ENCODE measurements around the gene STX4. TPM values are rescaled to one million over a fixed set of nuclear protein-coding genes. Genes with fewer than 3 reads are reported as not detected.

The STX4 gene
- total RNA-seq, 1 donor from 2014 or later, result 79.1 TPM

DNA sequence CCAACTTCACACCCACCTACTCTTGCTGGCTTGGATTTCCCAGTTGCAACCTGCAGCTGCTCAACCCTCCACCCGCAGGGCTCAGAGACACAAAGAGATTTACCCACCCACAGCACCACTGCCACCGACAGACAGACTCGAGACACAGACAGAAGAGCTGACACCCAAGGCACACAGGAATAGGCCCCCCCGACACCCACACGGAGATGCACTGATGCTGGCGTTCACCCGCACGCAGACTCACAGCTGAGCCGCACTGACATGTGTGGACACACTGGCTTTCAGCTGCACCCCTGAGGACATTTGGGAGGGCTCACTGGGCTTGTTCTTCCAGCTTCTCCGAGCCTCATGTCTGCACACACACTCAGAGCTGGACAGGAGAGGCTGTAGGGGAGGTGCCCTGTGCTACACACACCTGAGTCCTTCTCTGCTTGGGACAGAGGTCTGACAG, 31.1 kb upstream of the STX4 start:
- TF ChIP-seq, protein P1, sequence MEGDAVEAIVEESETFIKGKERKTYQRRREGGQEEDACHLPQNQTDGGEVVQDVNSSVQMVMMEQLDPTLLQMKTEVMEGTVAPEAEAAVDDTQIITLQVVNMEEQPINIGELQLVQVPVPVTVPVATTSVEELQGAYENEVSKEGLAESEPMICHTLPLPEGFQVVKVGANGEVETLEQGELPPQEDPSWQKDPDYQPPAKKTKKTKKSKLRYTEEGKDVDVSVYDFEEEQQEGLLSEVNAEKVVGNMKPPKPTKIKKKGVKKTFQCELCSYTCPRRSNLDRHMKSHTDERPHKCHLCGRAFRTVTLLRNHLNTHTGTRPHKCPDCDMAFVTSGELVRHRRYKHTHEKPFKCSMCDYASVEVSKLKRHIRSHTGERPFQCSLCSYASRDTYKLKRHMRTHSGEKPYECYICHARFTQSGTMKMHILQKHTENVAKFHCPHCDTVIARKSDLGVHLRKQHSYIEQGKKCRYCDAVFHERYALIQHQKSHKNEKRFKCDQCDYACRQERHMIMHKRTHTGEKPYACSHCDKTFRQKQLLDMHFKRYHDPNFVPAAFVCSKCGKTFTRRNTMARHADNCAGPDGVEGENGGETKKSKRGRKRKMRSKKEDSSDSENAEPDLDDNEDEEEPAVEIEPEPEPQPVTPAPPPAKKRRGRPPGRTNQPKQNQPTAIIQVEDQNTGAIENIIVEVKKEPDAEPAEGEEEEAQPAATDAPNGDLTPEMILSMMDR (IDR thresholded peaks at IDR 0.05), result no peak
- Histone ChIP-seq H3K9me3 (no peaks in the 10 kb centered on the region), H3K36me3 (no peaks in the 10 kb centered on the region), H3K27ac (no peak overlapping the region), H3K4me3 (no peak overlapping the region), H3K4me1 (peaks cover 9 to 20% of the 10 kb centered on the region in 2 donors), H3K27me3 (no peaks in the 10 kb centered on the region)
- intact Hi-C loops (cut with DNase I), result no loop called here
- no peak for DNase-seq (ENCODE audit: low spot score in 2 of 2)

DNA sequence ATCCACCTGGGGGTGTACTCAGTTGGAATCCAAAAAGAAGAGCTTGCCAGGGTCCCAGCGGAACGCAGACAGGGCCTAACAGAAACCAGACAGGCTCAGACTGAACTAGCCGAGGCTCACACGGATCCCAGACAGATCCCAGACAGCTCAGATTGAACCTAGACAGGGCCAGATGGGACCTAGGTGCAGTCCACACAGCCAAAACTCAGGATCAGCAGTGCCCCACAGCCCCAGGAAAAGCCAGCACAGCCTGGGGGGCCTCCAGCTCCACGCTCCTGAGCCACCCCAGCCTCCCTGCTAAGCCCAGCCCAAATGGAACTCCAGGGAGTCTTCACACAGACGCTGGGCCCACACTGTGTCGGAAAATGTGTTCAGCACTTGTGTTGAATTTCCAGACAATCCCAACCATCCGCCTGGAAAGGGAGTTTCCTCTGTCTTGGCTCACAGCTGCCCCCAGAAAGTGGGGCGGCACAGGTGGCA, 30.5 kb upstream of the STX4 start:
- TF ChIP-seq, protein P1 (IDR thresholded peaks at IDR 0.05), result no peak
- Histone ChIP-seq H3K27me3 (no peaks in the 10 kb centered on the region), H3K9me3 (no peaks in the 10 kb centered on the region), H3K4me3 (no peak overlapping the region), H3K36me3 (no peaks in the 10 kb centered on the region), H3K4me1 (peaks cover 2 to 14% of the 10 kb centered on the region in 2 donors), H3K27ac (no peak overlapping the region)
- DNase-seq (ENCODE audit: low spot score in 2 of 2), result no peak
- intact Hi-C loops (cut with DNase I), result no loop called here

DNA sequence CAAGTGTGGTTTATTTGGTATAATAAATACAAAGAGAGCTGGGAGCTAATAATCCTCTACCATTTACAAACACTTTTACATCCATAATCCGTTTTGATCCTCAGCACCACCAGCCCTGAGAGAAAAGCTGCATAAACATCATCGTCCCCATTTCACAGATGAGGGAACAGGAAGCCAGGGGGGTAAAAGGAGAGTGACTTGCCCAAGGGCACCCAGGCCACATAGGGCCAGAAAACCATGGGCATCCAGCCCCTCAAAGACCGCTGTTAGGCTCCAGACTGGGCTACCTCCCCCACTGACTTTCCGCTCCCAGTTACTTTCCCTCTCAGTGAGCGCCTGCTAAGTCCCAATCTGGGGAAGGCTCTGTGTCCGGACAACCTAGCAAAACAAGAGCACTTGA, 29.6 kb upstream of the STX4 start:
- Histone ChIP-seq H3K4me3 (no peak overlapping the region), H3K4me1 (peaks cover 0 to 7% of the 10 kb centered on the region in 2 donors), H3K36me3 (no peaks in the 10 kb centered on the region), H3K27me3 (no peaks in the 10 kb centered on the region), H3K9me3 (no peaks in the 10 kb centered on the region), H3K27ac (no peak overlapping the region)
- intact Hi-C loops (cut with DNase I), result no loop called here
- no peak for DNase-seq (ENCODE audit: low spot score in 2 of 2)
- TF ChIP-seq, protein P1 (IDR thresholded peaks at IDR 0.05), result no peak

DNA sequence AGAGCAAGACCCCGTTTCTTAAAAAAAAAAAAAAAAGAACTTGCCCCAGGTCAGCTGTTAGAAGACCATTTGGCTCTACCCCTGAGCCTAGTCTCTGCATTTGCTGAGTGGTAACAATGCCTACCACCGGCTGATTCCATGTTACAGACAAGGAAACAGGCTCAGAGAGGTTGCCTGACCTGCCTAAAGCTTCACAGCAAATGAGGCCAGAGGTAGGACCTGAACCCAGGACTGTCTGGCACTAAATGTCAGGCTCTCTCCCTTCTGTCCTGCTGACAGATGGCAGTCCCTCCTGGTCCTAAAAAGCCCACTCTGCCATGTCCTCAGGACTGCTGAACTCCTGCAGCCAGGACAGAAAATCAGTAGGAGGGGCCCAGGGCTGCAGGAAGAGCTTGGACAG, 28.7 kb upstream of the STX4 start:
- intact Hi-C loops (cut with DNase I), result no loop called here
- Histone ChIP-seq H3K4me1 (peaks cover 0 to under 1% of the 10 kb centered on the region in 2 donors), H3K4me3 (no peak overlapping the region), H3K9me3 (no peaks in the 10 kb centered on the region), H3K36me3 (no peaks in the 10 kb centered on the region), H3K27me3 (no peaks in the 10 kb centered on the region), H3K27ac (no peak overlapping the region)
- TF ChIP-seq, protein P1 (IDR thresholded peaks at IDR 0.05), result no peak
- DNase-seq (ENCODE audit: low spot score in 2 of 2), result no peak

DNA sequence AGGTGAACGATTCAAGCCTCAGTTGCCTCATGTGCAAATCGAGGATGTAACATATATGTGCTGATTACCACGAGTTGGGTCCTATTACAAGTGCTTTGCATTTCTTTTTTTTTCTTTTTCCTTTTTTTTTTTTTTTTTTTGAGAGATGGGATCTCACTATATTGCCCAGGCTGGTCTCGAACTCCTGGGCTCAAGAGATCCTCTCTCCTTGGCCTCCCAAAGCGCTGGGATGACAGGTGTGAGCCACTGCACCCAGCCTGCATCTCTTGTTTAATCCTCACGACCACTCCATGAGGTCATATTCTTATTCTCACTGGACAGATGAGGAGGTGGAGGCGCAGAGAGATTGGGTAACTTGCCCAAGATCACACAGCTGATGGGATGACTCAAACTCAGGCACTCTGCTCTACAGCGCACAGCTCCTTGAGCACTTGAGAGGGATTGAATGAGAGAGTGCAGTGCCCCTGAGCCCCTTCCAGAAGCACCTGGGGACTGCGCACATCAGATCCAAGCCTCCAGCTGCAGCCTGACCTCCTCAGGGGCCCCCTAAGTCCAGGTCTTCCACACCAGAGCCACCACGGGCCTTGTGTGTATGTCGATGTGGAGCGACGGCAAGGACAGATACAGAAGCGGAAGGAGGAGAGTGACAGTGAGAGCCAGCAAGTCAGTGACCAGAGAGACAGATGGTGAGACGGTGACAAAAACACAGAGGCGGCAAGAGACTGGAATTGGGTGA, 27.8 kb upstream of the STX4 start:
- intact Hi-C loops (cut with DNase I), result no loop called here

More for the DNA sequence above, 27.8 kb upstream of the STX4 start:
- Histone ChIP-seq H3K36me3 (no peaks in the 10 kb centered on the region), H3K4me1 (no peaks in the 10 kb centered on the region), H3K9me3 (no peaks in the 10 kb centered on the region), H3K27me3 (peaks cover 5% of the 10 kb centered on the region), H3K4me3 (no peak overlapping the region), H3K27ac (no peak overlapping the region)
- TF ChIP-seq, protein P1 (IDR thresholded peaks at IDR 0.05), result no peak
- no peak for DNase-seq (ENCODE audit: low spot score in 2 of 2)

All from ascending aorta (tissue), 2 donors.